Putamen (tissue), 1 donor: Measurements from ENCODE around the gene ZMYND8.
A peak's percentile ranks its signal among the peaks of the same experiment; 100 is the strongest.
"Not testable (repeated sequence)": the region's sequence is repeated elsewhere in the genome, so short reads cannot be mapped to it uniquely, and the experiment has no call there.

Experiments
- DNase-seq: peaks from one replicate; pipeline ENCODE4 v3.0.0-alpha.2; 2016; ENCODE audit warnings: low spot score

Gene ZMYND8

GRCh38 chr20:47370850-47371782, 14.6 kb upstream of the ZMYND8 start:
- DNase-seq, result no peak

GRCh38 chr20:47370214-47370613, 13.7 kb upstream of the ZMYND8 start:
- no peak for DNase-seq

- DNase-seq, result peak; percentile 46
Observed at GRCh38 chr20:47368301-47368700, 11.8 kb upstream of the ZMYND8 start.

DNA sequence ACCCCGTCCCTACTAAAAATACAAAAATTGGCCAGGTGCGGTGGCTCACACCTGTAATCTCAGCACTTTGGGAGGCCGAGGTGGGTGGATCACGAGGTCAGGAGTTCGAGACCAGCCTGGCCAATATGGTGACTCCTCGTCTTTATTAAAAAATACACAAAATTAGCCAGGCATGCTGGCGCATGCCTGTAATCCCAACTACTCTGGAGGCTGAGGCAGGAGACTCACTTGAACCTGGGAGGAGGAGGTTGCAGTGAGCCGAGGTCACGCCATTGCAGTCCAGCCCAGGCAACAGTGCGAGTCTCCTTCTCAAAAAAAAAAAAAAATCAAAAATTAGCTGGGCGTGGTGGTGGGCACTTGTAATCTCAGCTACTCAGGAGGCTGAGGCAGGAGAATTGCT, 9.8 kb upstream of the ZMYND8 start:
- not testable (repeated sequence) for DNase-seq

- DNase-seq, result no peak
Observed at GRCh38 chr20:47365023-47365764, 8.7 kb upstream of the ZMYND8 start.

GRCh38 chr20:47362361-47363219, 6.1 kb upstream of the ZMYND8 start:
- no peak for DNase-seq

DNA sequence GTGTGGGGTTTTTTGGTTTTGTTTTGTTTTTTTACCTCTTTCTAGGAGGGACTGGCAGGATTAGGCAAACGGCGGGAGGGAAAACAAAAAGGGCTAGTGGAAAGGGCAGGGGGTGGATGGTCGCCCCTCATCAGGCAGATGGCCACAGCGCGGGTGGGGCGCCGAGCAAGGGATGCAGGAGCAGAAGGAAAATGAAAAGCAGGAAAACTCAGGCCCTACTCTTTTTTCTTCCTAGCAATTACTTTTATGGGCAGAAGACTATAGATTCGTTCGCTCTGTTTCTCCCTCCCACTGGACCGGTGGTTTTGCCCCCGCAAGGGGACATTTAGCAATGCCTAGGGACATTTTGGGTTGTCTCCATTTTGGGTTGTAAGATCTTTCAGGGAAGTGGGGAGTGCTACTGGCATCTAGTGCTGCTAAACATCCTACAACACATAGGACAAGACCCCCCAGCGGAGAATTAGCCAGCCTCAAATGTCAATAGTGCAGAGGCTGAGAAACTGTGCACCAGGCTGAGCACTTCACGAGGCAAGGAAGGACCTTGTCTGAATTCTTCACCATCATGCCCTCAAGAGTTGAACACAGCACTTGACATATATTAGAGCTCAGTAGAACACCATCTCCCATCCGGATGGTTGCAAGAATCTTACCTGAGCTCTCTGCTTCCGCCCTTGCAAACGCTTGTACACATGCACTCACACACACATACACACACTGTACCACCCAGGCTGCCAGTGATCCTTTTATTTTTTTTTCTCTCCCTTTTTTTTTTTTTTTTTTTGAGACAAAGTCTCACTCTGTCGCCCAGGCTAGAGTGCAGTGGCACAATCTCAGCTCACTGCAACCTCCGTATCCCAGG, 4.8 kb upstream of the ZMYND8 start:
- no peak for DNase-seq

DNA sequence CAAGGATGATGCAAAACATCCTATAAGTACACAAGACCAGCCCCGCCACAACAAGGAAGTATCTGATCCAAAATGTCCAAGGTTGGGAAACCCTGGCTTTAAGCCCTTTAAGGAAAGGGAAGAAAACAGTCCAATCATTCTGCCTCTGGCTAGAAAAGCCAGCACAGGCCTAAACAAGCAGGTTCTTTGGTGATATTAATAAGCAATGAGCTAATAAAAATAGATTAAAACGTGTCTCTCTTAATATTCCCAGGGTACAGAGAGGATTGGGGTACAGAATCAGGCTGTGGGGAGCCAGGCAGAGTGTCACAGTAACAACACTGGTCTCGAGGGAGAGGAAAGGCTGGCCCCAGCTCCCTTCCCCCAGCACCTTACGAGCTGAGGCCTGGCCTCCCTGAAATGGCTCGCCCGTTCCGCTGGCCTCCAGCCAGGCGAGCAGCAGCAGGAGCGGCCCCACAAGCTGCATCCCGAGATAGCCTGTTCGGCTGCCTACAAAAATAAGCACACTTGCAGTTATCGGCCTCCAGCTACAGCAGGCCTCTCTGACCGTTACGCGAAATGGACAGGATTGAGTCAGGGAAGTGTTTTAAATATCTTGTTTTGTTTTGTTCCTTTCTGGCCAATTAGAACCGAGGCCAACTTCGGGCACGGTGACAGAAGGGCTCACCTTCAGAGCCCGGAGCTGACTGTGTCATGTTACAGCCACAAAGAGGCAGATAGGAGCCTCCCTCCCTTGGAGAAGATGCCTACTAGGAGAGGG, 4.0 kb upstream of the ZMYND8 start:
- peak; percentile 74 for DNase-seq

DNA sequence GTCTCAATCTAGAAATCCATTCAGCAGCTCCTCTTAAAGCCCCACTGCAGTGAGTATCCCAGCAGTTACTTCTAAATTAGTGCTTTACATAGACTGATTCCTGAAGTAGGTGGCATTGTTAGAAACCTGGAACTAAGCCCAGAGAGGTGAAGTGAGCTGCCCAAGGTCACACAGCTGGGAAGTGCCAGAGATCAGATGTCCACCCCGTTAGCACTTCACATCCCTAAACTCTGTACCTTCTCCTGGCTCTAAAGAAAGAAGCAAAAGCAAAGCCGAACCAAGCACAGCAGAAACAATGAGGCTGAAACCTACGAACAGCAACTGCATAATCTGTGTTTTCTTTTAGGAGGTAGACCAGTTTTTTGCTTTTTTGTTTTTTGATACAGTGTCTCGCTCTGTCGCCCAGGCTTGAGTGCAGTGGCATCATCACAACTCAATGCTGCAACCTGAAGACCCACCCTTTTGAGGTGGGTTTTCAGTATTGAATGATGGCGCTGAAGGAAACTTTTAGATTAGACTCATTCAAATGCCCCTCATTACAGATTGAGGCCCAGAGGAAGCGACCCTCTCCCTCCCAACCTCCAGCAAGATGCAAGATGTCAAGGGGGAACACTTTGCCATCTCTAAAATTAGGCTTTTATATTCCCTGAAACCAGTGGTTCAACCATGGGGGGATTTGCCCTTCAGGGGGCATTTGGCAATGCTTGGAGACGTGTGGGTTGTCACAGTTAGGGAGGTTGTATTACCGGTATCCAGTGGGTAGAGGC, 3.2 kb upstream of the ZMYND8 start:
- no peak for DNase-seq

DNA sequence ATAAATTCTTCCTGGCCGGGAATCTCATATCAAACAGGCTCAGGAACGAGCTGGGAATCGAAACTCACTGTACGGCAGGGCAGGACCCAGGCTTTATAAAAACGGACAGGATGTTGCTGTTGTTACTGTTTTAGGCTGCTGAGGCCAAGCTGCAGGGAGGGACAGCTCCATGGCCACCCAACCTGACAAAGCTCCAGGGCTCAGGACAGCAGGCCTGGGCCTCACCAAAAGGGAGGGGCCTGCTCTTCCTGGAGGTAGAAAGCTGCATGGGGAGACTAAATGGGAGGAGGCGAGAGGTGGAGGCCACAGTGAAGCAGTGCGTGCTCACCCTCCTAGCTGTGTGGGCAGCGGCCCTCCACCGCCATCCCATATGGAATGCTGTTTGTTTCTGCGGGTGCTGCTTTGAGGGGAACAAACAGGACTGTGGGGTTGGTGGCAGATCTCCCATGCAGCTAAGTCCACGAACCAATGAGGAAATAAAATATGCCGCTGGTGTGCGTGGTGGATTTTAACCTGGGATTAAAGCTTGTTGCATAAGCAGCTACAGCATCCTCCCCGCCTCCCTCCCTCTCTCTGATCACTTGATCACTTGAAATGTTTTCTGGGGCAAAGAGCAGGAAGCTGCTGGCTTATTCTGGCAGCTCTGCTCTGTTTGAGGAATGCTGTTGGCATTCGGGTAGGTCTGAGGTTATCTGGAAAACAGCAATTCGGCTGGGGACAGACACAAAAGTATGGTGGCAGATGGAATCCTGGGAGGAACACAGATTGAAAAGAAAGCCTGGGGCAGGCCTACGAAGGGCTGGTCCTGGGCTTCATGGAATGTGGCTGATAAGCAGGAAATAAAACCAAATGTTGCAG, 2.4 kb upstream of the ZMYND8 start:
- DNase-seq, result peak; percentile 93

DNA sequence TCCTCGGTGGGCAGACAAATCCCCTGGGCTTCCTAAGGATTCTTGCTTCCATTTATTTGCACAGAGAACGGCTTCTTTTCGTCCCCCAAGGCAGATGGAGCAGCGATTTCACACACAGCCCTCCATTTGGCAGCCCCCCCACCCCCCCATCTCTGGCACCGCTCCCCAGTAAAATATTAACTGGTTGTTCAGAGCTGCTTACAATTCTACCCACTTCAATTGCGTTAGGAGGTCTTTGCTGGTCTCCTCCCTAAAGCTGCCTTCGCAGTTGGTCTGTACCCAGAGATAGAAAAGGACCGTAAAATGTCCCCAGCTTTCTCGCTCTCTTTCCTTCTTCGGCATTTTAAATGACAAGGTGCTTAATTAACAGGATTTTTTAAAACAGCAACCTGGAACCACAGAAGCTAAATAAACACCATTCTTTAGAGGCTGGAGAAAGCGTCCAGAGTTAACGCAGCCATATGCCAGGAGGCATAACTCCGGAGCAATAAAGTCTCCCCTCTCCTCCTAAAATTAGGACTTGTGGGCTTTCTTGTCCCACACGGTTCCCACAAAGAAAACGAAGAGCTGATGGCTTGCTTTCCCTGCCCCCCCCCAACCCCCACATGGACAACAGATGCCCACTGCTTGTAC, 1.7 kb upstream of the ZMYND8 start:
- DNase-seq, result no peak

GRCh38 chr20:47357296-47358038, 968 bp upstream of the ZMYND8 start:
- peak; percentile 91 for DNase-seq

GRCh38 chr20:47356220-47356525, 326 bp downstream of the ZMYND8 start:
- no peak for DNase-seq

DNA sequence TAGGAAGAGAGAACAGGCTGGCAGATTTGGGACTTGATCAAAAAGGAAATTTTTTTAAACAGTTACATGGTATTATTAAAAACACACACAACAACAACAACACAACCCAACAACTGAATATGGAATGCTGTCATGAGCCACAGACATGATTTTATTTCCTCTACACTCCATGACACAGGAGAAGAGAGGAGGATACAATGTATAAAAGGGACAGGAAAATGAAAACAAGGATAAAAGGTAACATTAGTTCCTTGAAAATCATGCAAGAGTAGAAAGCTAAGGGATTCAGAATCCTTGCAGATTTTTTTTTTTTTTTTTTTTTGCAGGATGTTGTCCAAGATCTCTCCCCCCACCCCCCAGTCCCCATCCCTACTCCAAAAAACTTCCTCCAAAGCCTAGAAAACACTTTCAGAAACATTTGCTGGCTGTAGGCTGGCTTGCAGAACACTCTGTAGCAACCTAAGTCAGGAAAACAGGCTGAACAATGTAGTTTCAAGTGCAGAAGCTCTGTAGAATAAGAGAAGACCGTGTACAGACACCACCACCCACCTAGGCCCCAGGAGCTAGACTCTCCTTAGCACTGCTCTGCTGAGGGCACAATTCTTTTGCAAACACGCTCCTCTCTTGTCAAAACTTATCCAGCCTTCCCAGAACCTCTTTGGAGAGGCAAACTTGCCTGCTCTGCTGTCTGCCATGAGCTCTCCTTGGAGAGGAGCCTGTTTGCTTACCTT, 845 bp downstream of the ZMYND8 start:
- DNase-seq, result no peak

DNA sequence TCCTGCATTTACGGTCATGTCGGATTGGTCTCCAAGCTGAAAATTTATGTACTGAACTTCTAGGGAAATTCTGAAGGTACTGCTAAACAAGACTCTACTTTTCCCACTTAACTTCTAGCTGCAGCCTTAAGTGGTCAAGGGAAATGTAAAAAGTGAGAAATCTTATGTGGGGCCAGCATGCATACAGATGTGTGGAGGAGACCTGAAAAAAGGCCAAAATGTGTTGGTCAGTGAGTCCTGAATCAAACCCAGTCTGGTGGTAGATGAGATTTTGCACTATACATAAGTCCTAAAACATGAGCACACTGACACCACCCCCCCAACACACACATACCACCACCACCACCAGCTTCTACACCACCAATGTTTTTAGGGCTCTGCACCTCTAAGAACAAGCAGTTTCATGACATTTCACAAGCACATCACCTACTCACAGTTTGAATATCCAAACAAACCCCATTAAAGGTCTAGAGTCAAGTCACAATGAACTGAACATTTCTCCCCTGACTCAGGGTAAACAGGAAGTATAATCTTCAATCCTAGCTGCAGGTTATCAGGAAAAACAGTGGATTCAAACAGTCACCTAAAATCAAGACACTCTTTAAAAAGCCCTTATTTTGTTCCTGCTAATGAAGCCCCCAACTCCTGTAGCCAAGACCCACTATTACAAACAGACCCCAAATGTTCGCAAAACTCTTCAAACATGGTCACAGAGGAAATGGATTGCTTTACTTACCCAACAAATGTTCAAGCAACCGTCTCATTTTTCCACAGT, 1.6 kb downstream of the ZMYND8 start:
- no peak for DNase-seq

- no peak for DNase-seq
Observed at GRCh38 chr20:47354464-47354713, 2.1 kb downstream of the ZMYND8 start.
